NT2/D1 (cell line): Measurements from ENCODE around the gene SLCO1C1.

Source experiments
- YY1 ChIP-seq: IDR thresholded peaks from 2 replicates; pipeline ENCODE4 v1.6.1; 2011; ENCODE audit not compliant: insufficient read length, insufficient read depth
- ZNF274 ChIP-seq: IDR thresholded peaks from 2 replicates; pipeline ENCODE4 v1.6.1; 2011; ENCODE audit warnings: mild to moderate bottlenecking, low read depth, low read length

- TF ChIP-seq ZNF274 (no peak), YY1 (no peak)
Measured at GRCh38 chr12:20722142-20722541, 27.0 kb downstream of the SLCO1C1 start.
